ENCODE results near the gene ZNF622. TPM values are rescaled to one million over a fixed set of nuclear protein-coding genes. Genes with fewer than 3 reads are reported as not detected.

Gene ZNF622
- total RNA-seq (2016; rRNA removed; fragmentation: Illumina TruSeq; extraction: Trizol) = 44.7 and 50.2 TPM in 2 replicates
- 7.9 and 9.2 TPM in 2 replicates for total RNA-seq (2016; cell fraction: cytosol; rRNA removed; fragmentation: Illumina TruSeq; extraction: Trizol; ENCODE audit: low read depth)
- total RNA-seq (2016; cell fraction: insoluble cytoplasmic fraction; rRNA removed; fragmentation: Illumina TruSeq; extraction: Trizol) = 42.5 and 45.6 TPM in 2 replicates
- total RNA-seq (2016; cell fraction: membrane; rRNA removed; fragmentation: Illumina TruSeq; extraction: Trizol) = 10.6 and 12.6 TPM in 2 replicates
- 25.0 and 27.5 TPM in 2 replicates for total RNA-seq (2016; cell fraction: nucleus; rRNA removed; fragmentation: Illumina TruSeq; extraction: Trizol)
- polyA plus RNA-seq (2011; rRNA removed) = 10.9 and 12.1 TPM in 2 replicates
- polyA plus RNA-seq (2011; cell fraction: cytosol; rRNA removed) = 11.9 and 12.6 TPM in 2 replicates
- polyA plus RNA-seq (2011; cell fraction: nucleus; rRNA removed) = 6.4 and 7.3 TPM in 2 replicates
- 21.6 and 22.5 TPM in 2 replicates for polyA plus RNA-seq (2012)
- polyA plus RNA-seq (2016; cell fraction: cytosol; fragmentation: Illumina TruSeq; extraction: Trizol; ENCODE audit: low read depth) = 5.6 and 6.2 TPM in 2 replicates
- 37.3 and 41.8 TPM in 2 replicates for polyA plus RNA-seq (2016; cell fraction: insoluble cytoplasmic fraction; fragmentation: Illumina TruSeq; extraction: Trizol; ENCODE audit: low read depth)
- polyA plus RNA-seq (2016; cell fraction: membrane; fragmentation: Illumina TruSeq; extraction: Trizol; ENCODE audit: low read depth) = 6.4 and 8.0 TPM in 2 replicates
- 27.7 and 29.2 TPM in 2 replicates for polyA plus RNA-seq (2016; cell fraction: nucleus; fragmentation: Illumina TruSeq; extraction: Trizol; ENCODE audit: insufficient read depth, low read depth)
- 9.9 and 22.3 TPM in 2 replicates for polyA minus RNA-seq (2011; rRNA and poly(A)+ RNA removed; ENCODE audit: low replicate concordance)
- polyA minus RNA-seq (2011; cell fraction: cytosol; rRNA and poly(A)+ RNA removed) = 7.6 and 8.3 TPM in 2 replicates
- polyA minus RNA-seq (2011; cell fraction: nucleus; rRNA and poly(A)+ RNA removed) = 15.4 and 18.2 TPM in 2 replicates
- Bru-seq, nascent RNA = percentile 90 among the genes with signal in this experiment
- BruChase-seq, experiment 1, labeled RNA remaining after a 6-hour chase = percentile 74 among the genes with signal in this experiment
- percentile 80 among the genes with signal in this experiment for BruChase-seq, experiment 2, labeled RNA remaining after a 2-hour chase
- long read RNA-seq, experiment 1, transcript ZNF622-201 (6 exons, 1,699 nt) = major isoform, 79 of 85 reads
- long read RNA-seq, experiment 1, partial matches to known transcripts = 4 of 85 reads
- long read RNA-seq, experiment 1, other reads (novel, unspliced or antisense) = 2 of 85 reads
- long read RNA-seq, experiment 2, transcript ZNF622-201 (6 exons, 1,699 nt) = major isoform, 80 of 122 reads
- long read RNA-seq, experiment 2, partial matches to known transcripts = 23 of 122 reads
- long read RNA-seq, experiment 2, other reads (novel, unspliced or antisense) = 19 of 122 reads

DNA sequence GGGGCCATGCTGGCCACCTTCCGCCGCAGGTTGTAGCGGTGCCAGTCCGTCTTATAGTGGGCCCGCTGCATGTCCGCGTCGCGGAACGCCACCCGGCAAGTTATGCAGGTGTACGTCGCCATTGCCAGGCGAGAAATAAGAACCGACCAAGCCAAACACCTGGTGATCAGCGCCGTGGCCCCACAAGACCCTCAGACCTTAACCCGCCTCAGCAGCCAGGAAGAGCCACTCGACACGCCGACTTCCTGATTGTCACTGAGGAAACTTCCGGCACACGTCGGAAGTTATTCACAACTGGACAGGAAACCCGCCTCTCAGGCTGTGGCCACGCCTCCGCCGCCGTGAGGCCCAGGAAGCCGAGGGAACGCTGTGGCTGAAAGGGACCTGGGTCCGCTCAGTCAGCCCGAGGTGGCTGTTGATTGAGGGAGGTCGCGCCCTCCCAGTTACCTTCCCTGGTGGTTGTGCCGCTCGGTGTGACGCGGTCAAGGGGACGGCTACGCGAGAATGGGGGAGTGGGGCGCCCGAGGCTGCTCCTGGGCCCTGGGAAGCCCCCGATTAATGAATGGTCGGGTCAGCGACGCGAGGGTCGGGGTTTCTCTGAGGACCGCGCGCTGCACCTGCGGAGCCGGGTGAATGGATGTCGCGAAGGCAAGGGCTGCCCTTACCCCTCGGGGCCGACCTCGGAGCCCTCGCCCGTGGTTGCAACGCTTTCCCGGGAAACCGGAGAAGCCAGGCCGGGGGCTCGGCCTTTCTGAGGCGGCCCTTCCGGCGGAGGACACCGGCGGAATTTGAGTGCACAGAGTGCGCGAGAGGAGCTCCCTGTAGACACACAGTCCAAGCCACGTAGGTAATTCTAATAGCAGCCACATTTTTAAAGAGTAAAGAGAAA is at the start of gene ZNF622:
Gene ZNF622, minus strand, starts transcription at position 257 of the 889 bp plus-strand sequence. Its CDS starts 135 bp downstream, at position 122.
- BruUV-seq (replicated peaks) = TSS peak; percentile 72
- no peak for TF ChIP-seq HNRNPUL1 (IDR thresholded peaks at IDR 0.05; ENCODE audit: low read depth, low read length)
- no peak for TF ChIP-seq MYNN (CRISPR knock-in tag; IDR thresholded peaks at IDR 0.05; ENCODE audit: low read depth)
- 0 out of 2 replicates have a peak, but pooled peaks have one; percentile 6 for TF ChIP-seq ZNF33B (CRISPR knock-in tag; IDR thresholded peaks at IDR 0.05)
- TF ChIP-seq SMC3 (IDR thresholded peaks at IDR 0.05; ENCODE audit: low read length) = no peak
- TF ChIP-seq, protein P1, sequence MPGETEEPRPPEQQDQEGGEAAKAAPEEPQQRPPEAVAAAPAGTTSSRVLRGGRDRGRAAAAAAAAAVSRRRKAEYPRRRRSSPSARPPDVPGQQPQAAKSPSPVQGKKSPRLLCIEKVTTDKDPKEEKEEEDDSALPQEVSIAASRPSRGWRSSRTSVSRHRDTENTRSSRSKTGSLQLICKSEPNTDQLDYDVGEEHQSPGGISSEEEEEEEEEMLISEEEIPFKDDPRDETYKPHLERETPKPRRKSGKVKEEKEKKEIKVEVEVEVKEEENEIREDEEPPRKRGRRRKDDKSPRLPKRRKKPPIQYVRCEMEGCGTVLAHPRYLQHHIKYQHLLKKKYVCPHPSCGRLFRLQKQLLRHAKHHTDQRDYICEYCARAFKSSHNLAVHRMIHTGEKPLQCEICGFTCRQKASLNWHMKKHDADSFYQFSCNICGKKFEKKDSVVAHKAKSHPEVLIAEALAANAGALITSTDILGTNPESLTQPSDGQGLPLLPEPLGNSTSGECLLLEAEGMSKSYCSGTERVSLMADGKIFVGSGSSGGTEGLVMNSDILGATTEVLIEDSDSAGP (CRISPR knock-in tag; IDR thresholded peaks at IDR 0.05; ENCODE audit: borderline replicate concordance) = peak; percentile 88; the same call in 1 of the 2 replicates
- TF ChIP-seq WIZ (CRISPR knock-in tag; IDR thresholded peaks at IDR 0.05) = no peak
- TF ChIP-seq ZFP1 (CRISPR knock-in tag; IDR thresholded peaks at IDR 0.05) = peak; percentile 22; the same call in 1 of the 2 replicates
- TF ChIP-seq KLF13 (CRISPR knock-in tag; IDR thresholded peaks at IDR 0.05) = no peak; the same call in 1 of the 2 replicates
- TF ChIP-seq IRF9 (CRISPR knock-in tag; IDR thresholded peaks at IDR 0.05; ENCODE audit: borderline replicate concordance) = no peak
- TF ChIP-seq MYPOP (CRISPR knock-in tag; IDR thresholded peaks at IDR 0.05) = peak; percentile 69
- TF ChIP-seq, protein P2, sequence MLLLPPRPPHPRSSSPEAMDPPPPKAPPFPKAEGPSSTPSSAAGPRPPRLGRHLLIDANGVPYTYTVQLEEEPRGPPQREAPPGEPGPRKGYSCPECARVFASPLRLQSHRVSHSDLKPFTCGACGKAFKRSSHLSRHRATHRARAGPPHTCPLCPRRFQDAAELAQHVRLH (CRISPR knock-in tag; IDR thresholded peaks at IDR 0.05; ENCODE audit: borderline replicate concordance, low read depth) = no peak
- no peak for TF ChIP-seq MBNL3 (CRISPR knock-in tag; conservative IDR thresholded peaks at IDR 0.05)
- no peak for TF ChIP-seq ZNF773 (CRISPR knock-in tag; IDR thresholded peaks at IDR 0.05; ENCODE audit: borderline replicate concordance)

More for the DNA sequence above, at the start of gene ZNF622:
- WGBS (ENCODE audit: low lambda C conversion rate) = 0% methylated on average over 5 of the region's 75 CpGs
- DNase-seq (ENCODE audit: low spot score) = peak; percentile 91
- no peak within 1 kb of the TSS for H2AFZ ChIP-seq (ENCODE audit: low read length)
- peak; percentile 71 for FAIRE-seq
- peak within 1 kb of the TSS; percentile 76 to 99 (median 97) for H3K4me3 ChIP-seq (replicated peaks in 1 of 3; ENCODE audit: insufficient read depth in 1 of 3, low read depth in 2 of 3, low read length in 3 of 3)
- H3K9ac ChIP-seq (ENCODE audit: insufficient read depth, low read depth, low read length) = peak within 1 kb of the TSS; percentile 96
- H3K27ac ChIP-seq (ENCODE audit: extremely low read length, insufficient read depth, low read length) = peak within 1 kb of the TSS; percentile 89
- ATAC-seq = peak; percentile 97
- H3K36me3 ChIP-seq (replicated peaks in 1 of 2; ENCODE audit: control insufficient read depth in 1 of 2, insufficient read depth in 2 of 2, low read length in 2 of 2) = peaks cover 11 to 27% of the 10 kb centered on the region in 2 experiments; a peak in 4 of 5 replicates
- peaks cover 10% of the 10 kb centered on the region; the same call in 1 of the 2 replicates for H4K20me1 ChIP-seq (ENCODE audit: insufficient read depth, low read length)
- ChIA-PET POLR2A (interaction anchor here (0.6 to 0.9 kb wide), 2 partner anchors 10 to 196 kb away, joined by 3 to 4 read pairs; no protein-coding TSS in a partner anchor), CTCF (ENCODE audit: low intra/inter-chr PET ratio, low total read pairs) (no interaction called here)
- H3K4me1 ChIP-seq (ENCODE audit: insufficient read depth, low read length) = peaks cover 56% of the 10 kb centered on the region
- no peaks in the 10 kb centered on the region; a peak in 1 of 5 replicates for H3K27me3 ChIP-seq (ENCODE audit: control insufficient read depth in 1 of 2, insufficient read depth in 2 of 2, low read length in 2 of 2)
- no peaks in the 10 kb centered on the region for H3K9me3 ChIP-seq (ENCODE audit: low read length)
- intact Hi-C loops (cut with micrococcal nuclease; ENCODE audit: unreplicated experiment) (loop anchor here (1.0 to 10.0 kb wide), 3 partner anchors 9 to 269 kb away; no protein-coding TSS in a partner anchor), in situ Hi-C loops (cut with HindIII; ENCODE audit: extremely low pct_ligation_motif_present, low pct_unique_long_range_greater_than_20kb) (no loop called here)
- peak within 1 kb of the TSS; percentile 74 for H3K4me2 ChIP-seq (ENCODE audit: low read depth, low read length)
- peaks cover 45% of the 10 kb centered on the region for H3K79me2 ChIP-seq (ENCODE audit: insufficient read depth, low read length)

Data from HepG2 (cell line).